ENCODE results near the gene NR4A2.

- TF ChIP-seq CTCF (IDR thresholded peaks at IDR 0.05; ENCODE audit: poor library complexity) (no peak), EZH2 (IDR thresholded peaks at IDR 0.05; ENCODE audit: borderline replicate concordance) (no peak)
These were observed 10.0 kb upstream of the NR4A2 start for GRCh38 chr2:156342254-156343095.

Measured in hepatocyte (in vitro differentiated cells).